Activated gamma-delta T cell (primary cell): ENCODE results near the gene SALL3.

Experiments
- DNase-seq: peaks from one replicate; lab custom pipeline; 2025; lab: John Stamatoyannopoulos, UW

The SALL3 gene

DNA sequence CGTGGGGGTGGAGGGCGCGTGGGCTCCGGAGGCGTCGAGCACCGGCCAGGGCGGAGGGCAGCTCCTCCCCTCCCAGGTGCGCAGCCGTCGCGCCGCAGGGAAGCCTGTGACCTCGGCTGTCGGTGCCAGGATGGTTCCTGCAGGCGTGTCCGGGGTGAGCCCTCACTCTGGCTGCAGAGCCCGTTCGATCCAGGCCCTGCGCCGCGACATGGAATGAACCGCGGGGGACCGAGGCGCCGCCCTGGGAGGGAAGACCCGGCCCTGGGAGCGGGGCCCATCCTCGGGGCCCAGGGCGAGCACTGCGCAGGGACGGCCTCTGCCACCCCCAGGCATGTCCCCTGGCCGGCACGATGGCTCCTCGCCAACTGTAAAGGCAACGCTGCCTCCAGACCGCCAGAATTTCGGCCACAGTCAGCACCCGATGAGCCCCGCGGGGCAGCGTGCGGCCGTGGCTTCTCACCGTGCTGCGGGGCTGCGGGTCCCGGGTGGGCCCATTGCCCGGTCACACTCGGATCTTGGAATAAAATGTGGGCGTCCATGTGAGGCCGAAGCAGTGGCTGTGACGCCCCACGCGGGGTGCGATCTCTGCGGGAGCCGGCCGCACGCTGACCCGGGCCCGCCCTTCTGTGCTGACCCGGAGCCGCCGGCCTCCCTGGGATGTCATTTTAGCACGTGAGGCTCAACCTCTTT is 26.6 kb downstream of the SALL3 start:
- no peak for DNase-seq

DNA sequence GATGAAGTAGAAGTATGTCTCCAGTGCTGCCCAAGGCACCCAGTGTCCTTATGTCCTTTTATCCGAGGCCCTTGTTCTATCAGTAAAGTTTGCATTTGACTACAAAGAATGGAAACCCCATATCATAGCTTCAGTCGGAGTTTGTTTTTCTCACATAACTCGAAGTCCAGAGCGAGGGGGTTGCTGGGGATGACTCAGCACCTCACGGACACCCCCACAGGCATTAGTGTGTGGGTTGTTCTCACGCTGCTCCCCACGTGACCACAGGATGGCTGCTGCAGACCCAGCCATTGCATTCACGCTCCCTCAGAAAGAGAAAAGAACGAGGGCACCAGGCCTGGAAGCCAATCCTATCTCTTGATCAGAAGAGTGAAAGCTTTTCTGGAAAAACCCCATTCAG is 27.8 kb downstream of the SALL3 start:
- no peak for DNase-seq

DNA sequence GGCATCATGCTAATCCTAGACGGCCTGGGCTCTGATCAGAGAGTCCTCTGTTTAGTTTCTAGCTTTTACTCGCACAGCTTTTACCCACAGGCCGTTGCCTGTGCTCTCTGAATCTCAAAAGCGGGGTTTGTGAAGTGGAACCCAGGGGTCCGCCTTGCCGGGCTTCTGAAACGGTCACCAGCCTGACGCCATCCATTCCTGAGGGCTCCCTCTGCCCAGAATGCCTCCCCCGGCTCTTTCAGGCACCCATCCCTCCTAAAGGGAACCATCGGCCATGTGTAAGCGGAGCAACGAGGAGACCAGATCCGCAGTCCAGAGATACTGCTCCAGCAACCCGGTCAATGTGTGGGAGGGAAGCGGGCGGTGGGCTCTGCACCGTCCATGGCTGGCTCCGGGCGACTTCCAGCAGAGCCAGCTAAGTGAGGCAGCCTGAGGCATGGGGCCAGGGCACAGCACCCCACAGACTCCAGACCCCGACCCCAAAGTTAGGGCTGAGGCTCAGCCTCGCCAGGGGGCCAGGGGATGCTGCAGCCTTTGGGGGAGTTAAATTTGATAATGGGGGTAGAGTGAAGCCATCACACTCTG is 28.8 kb downstream of the SALL3 start:
- DNase-seq, result no peak

DNA sequence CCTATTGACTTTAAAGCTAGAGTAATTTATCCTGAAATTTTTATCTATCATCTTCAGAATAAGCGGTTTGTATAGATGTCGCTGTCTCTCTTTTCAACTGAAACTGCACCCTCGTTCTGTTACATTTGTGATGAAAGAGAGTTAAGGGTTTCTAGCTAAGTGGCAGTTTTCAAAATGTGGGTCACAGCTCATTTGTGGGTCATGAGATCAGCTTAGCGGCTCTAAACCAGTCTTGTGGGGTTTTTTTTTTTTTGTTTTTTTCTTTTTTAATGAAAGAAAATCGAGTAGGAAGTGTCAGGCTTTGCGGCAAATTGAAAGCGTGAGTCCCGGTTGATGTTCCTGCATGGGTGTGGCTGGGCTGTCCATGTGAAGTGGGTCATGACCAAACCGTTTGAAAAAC is 31.2 kb downstream of the SALL3 start:
- no peak for DNase-seq

DNA sequence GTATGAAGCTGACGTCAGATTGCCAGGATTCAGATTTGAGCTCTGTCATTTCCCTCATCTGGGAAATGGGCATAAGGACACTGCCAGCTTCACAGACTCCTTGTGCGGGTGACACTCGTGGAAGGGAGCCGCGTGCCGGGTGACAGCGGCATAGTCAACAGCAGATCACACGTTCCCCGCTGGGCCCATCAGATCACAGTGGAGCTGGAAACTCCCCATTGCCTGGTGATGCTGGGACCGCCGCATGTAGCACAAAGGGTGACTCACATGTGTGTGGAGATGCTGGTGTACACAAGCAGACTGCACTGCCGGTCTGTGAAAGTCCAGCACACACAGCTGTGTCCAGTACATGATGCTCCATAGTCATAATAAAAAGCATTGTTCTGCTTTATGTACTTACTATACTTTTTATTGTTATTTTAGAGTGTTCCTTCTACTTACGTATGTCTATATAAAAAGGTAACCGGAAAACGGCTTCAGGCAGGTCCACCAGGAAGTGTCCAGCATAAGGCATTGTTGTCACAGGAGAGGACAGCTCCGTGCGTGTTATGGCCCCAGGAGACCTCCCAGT is 31.8 kb downstream of the SALL3 start:
- no peak for DNase-seq

DNA sequence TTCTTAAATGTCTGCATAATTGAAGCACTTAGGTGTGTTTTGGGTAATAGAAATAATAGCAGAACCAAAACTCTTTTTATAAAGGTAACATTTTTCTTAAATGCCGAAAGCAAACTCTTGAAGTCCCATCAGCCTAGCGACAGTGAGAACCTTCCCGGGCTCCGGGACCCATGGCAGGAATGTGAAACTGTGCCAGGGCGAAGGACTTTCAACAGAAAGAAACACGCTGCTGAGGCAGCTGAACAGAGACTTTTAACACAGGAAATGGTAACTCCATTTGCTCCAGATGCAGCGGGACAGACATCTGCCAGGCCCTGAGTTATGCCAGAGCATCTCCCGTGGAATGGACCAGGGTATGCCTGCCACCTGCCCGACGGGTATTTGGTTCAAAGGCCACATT is 34.3 kb downstream of the SALL3 start:
- no peak for DNase-seq

DNA sequence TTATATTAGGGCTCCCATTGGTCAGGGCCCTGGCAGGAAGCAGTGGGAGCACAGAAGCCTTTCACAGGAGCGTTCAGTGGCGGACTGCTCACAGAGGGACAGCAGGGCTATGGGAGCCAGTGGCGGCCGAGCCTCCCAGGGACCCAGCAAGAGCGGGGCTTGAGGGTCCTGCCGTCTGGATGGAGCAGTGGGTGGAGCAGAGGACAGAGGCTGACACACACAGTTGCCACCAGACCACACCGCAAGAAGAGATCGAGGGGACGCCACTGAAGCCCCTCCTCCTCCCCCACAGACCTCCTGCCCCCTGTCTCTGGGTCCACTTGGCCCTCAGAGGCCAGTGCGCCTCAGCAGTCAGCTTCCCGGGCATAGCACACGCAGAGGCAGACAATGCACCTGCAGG is 39.3 kb downstream of the SALL3 start:
- DNase-seq, result no peak

DNA sequence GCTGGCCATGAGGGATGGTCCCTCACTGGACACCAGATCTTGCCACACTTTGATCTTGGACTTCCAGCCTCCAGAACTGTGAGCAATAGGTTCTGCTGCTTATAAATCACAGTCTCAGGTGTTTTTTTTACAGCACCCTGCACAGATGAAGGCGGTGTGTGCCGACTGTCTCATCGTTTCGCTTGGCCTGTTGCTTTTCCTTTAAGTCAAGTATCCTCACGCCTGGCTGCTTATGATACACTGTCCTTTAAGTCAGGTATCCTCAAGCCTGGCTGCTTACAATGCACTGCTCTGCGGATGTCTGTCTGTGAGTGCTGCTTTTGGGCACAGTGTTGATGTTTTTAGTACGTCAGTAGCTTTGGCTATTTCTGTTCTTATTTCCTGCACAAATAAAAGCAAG is 40.3 kb downstream of the SALL3 start:
- no peak for DNase-seq

DNA sequence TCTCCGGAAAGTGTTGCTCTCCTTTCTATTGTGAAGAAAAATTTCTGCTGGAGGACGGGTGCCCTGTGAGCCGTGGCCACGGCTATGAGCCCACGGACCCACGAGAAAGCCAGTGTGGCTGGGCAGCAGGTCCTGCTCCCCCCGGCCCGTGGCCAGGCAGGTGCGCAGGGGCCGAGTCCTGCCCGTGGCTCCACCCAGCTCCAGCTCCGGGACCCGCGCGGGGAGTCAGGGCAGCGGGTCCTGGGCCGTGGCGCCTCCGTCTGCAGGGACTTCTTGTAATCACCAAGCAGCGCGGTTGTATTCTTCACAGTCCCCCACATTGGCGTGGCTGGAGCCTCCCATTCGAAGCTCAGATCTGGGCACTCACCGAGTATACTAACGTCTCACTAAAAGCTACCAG is 43.0 kb downstream of the SALL3 start:
- DNase-seq, result no peak

DNA sequence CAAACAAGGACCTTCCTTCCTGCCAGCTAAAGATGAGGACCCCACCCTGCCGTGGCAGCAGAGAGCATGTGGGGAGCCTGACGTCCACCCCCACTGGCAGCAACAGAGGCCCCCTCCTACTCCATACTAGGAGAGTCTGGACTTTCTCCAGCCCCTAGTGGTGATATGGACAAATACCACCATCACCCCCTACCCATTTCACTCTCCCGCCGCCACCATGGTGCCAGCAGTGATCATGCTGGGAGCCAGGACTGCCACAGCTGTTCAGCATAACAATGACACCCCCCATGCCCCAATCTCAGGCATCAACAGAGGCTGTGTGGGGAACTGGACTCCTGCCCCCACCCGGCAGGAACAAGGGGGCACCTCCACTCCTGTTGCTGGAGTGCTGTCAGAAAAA is 46.9 kb downstream of the SALL3 start:
- no peak for DNase-seq

DNA sequence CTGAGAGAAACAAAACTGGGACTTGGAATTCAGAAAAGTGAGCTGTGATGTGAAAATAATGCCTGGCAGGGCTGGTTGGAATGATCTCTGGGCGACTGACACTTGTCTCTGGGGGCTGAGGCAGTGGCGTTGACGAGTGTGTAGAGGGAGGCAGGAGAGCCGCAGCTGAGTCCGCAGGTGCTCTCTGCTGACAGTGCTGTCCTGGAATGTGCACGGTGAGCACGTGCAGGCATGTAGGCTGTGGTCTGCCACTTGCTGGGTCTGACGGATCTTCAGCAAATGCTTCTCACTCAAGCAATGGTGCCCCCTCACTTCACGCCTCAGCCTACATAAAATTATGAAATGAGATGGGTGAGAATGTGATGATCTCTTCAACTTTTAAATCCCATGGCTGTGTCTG is 51.1 kb downstream of the SALL3 start:
- DNase-seq, result no peak

DNA sequence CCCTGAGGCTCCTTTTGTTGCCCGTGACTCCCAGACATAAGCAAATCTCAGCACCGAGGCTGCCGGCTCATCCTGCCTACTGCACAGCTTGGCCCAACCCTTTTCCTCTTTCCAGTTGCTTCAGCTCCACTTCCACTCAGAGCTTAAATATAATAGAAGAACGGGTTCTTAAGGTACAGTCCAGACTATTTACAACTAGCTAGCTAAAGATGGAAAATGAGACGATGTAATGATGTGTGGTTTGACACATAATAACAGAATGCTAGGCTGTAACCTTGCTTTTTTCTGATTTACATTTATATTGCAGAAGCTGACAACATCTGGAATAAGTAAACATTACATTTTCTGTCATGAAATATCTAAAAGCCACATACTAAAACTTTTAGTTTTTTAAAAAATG is 62.7 kb downstream of the SALL3 start:
- DNase-seq, result no peak

DNA sequence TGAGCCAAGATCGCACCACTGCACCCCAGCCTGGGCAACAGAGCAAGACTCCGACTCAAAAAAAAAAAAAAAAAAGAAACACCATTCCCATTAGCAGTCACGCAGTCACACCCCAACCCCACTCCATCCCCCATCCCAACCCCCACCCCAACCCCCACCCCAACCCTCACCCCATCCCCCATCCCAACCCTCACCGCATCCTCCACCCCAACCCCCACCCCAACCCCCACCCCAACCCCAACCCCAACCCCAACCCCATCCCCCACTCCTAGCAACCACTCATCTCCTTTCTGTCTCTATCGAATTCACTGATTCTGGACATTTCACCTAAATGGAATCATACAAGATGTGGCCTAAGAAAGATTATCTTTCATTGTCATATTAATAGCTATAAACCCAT is 63.7 kb downstream of the SALL3 start:
- no peak for DNase-seq

DNA sequence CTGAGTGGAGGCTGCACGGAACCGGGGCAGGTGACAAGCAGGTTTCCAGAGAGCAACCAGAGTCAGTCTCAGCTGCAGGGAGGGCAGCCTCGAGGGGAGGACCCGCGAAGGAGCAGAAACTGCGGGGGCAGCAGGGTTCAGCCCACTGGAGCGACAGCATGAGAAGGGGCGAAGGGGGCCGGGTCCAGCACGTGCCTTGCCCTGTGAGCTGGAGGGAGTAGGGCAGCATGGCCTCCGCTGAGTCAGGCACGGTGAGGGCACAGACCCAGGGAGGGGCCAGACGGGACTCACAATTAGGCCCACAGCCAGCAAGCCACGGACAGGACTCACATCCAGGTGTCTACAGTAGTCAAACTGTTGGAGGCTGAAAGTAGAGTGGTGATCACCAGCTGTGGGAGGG is 66.9 kb downstream of the SALL3 start:
- DNase-seq, result no peak

DNA sequence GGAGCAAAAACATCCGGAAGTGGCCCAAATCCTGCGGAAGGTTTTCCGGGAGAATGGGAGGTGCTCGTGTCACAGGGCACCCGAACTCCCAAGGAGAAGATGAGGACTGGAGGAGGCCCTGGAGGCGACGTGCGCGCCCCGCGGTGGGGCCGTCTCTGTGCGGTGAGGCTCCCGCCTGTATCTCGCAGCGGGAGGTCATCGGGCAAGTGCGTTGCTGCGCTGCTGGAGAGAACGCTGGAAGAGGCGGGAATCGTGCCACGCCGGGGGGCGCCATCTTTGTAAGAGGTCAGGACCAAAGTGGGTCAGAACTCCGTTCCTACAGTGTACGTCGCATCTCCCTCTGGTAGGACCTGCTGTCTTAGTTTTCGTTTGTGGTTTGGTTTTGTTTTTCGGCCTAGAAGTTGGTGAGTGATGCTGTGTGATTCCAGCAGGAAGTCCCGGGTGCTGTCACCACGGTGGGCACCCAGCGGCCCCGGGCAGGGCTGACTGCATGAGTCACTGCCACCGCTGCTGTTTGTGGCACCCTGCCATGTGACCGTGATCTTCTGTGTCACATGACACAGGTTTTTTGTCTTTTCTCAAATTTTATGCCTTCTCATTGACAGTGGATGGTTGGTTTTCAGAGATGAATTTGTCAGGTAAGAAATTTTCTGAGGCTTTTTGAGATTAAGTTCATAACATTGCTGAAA is 68.1 kb downstream of the SALL3 start:
- peak; percentile 10 for DNase-seq

DNA sequence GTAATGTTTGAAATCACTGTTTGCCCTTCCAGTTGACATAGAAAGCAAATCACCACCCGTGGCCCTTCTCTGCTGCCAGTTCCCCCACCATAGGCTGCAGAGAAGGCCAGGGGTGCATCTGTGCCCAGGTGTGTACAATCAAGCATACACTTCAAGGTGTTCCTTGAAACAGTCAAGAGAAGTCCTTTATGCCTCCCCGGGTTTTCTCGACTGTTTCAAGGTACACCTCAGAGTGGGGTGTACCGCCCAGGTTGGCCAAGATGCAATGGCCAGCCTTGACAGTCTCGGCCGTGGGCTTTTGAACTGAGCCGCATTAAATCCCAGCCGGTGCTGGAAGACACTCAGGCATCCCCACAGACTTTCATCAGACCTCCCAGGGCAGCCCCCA is 68.6 kb downstream of the SALL3 start:
- no peak for DNase-seq

DNA sequence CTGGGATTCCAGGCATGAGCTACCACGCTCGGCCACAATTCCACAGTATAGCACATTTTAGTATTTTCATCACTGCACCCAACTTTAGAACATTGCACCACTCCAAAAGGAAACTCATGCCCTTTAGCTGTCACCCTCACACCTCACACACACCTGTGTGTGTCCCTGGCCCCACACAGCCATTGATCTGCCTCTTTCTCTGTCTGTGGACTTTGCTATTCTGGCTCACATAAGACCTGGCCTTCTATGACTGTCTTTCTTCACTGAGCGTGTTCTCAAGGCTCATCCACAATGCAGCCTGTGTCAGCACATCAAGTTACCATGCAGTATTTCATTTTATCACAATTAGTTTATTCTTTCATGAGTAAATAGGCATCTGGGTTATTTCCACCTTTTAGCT is 69.9 kb downstream of the SALL3 start:
- no peak for DNase-seq
